HepG2 (cell line): ENCODE data around the gene ARHGAP45. TPM values are rescaled to one million over a fixed set of nuclear protein-coding genes. Genes with fewer than 3 reads are reported as not detected.

Experiments used
- ATAC-seq: fragments of 200-7000 bp; cut with Tn5 transposase; 3 replicates; pipeline ENCODE4 v1.9.1; 2020; ENCODE audit warnings: mild to moderate bottlenecking, moderate library complexity
- BruUV-seq: library from RNA; stranded (reverse); fragments of 400-500 nt; replicated peaks from 2 replicates; lab custom pipeline; 2021; lab: Mats Ljungman, UMichigan
- CTCF ChIA-PET: fragments of 300-600 bp; formaldehyde crosslinking; extraction: SDS; loops from one replicate; lab custom pipeline; 2021; ENCODE audit warnings: low total read pairs, inconsistent platforms, low intra/inter-chr PET ratio; lab: Yijun Ruan, JAX
- POLR2A ChIA-PET: fragments of 350-600 bp; sonication (Branson Sonifier 250); formaldehyde crosslinking; loops from one replicate; lab custom pipeline; 2020; ENCODE audit warnings: antibody characterized with exemption, inconsistent platforms; lab: Yijun Ruan, JAX
- DNase-seq: peaks from one replicate; pipeline ENCODE4 v3.0.0-alpha.2; 2015; ENCODE audit warnings: low spot score
- FAIRE-seq: peaks from 3 replicates; lab custom pipeline; 2011; peaks lifted over from hg19 to GRCh38; lab: Jason Lieb, UNC
- H2AFZ ChIP-seq: one replicate; pipeline ENCODE4 v1.6.1; 2011; ENCODE audit warnings: low read length, inconsistent platforms
- H3K27ac ChIP-seq: fragments of 300-600 bp; 3 replicates; pipeline ENCODE4 v1.8.0; 2011; ENCODE audit warnings: mixed run types, mild to moderate bottlenecking, mixed read lengths, low read length, inconsistent platforms; ENCODE audit not compliant: insufficient read depth; ENCODE audit errors: extremely low read length
- H3K27me3 ChIP-seq, 2 experiments: fragments of 200-600 bp in 1 of 2; 2 replicates in 1 of 2; 3 replicates in 1 of 2; pipeline versions ENCODE4 v1.6.0 to v1.8.0; 2011; ENCODE audit warnings: low read length in 2 of 2, mild to moderate bottlenecking in 2 of 2, moderate library complexity in 2 of 2, inconsistent platforms in 1 of 2; ENCODE audit not compliant: insufficient read depth in 2 of 2, control insufficient read depth in 1 of 2
- H3K36me3 ChIP-seq, 2 experiments: fragments of 200-600 bp in 1 of 2; replicated peaks in 1 of 2; 2 replicates in 1 of 2; 3 replicates in 1 of 2; pipeline versions ENCODE4 v1.5.1 to v1.8.0; 2011; ENCODE audit warnings: low read length in 2 of 2, inconsistent platforms in 1 of 2; ENCODE audit not compliant: insufficient read depth in 2 of 2, control insufficient read depth in 1 of 2
- H3K4me1 ChIP-seq: 2 replicates; pipeline ENCODE4 v1.5.1; 2012; ENCODE audit warnings: low read length, inconsistent platforms; ENCODE audit not compliant: insufficient read depth
- H3K4me2 ChIP-seq: 2 replicates; pipeline ENCODE4 v1.6.0; 2011; ENCODE audit warnings: low read depth, low read length, inconsistent platforms
- H3K4me3 ChIP-seq, 3 experiments: fragments of 200-600 bp in 1 of 3; sonication (generic), shearing (Covaris generic) in 1 of 3; replicated peaks in 1 of 3; 2 replicates each; pipeline ENCODE4 v1.5.1; 2011 to 2016; ENCODE audit warnings: low read length in 3 of 3, inconsistent platforms in 2 of 3, low read depth in 2 of 3, mild to moderate bottlenecking in 2 of 3, control low read depth in 1 of 3, mixed read lengths in 1 of 3; ENCODE audit not compliant: insufficient read depth in 1 of 3
- H3K79me2 ChIP-seq: one replicate; pipeline ENCODE4 v1.6.1; 2011; ENCODE audit warnings: low read length, inconsistent platforms; ENCODE audit not compliant: insufficient read depth
- H3K9ac ChIP-seq: 2 replicates; pipeline ENCODE4 v1.6.0; 2011; ENCODE audit warnings: mild to moderate bottlenecking, low read depth, low read length, inconsistent platforms; ENCODE audit not compliant: insufficient read depth
- H3K9me3 ChIP-seq: 2 replicates; pipeline ENCODE4 v1.5.1; 2012; ENCODE audit warnings: mild to moderate bottlenecking, low read length
- H4K20me1 ChIP-seq: 2 replicates; pipeline ENCODE4 v1.6.0; 2011; ENCODE audit warnings: inconsistent platforms, mild to moderate bottlenecking, low read length, moderate library complexity; ENCODE audit not compliant: insufficient read depth
- AGO2 ChIP-seq: fragments of 200-400 bp; formaldehyde crosslinking; optimal IDR thresholded peaks from 2 replicates; pipeline ENCODE3; 2017; ENCODE audit warnings: mild to moderate bottlenecking, low read depth, low read length, moderate library complexity
- NFRKB ChIP-seq: fragments of 450-650 bp; IDR thresholded peaks from 2 replicates; pipeline ENCODE4 v1.6.1; 2017
- ZNF333 ChIP-seq: sonication (generic); formaldehyde crosslinking; IDR thresholded peaks from 2 replicates; pipeline ENCODE4 v1.4.0; 2020; ENCODE audit warnings: mild to moderate bottlenecking, missing genetic modification reagents, borderline replicate concordance
- ZNF512 ChIP-seq: sonication (generic); formaldehyde crosslinking; IDR thresholded peaks from 2 replicates; pipeline ENCODE4 v1.4.0; 2020; ENCODE audit warnings: mild to moderate bottlenecking, missing genetic modification reagents
- ZNF572 ChIP-seq: sonication (generic); formaldehyde crosslinking; IDR thresholded peaks from 2 replicates; pipeline ENCODE4 v1.5.1; 2020; ENCODE audit warnings: mild to moderate bottlenecking, missing genetic modification reagents
- WGBS: methylation state at CpG from one replicate; pipeline ENCODE4 v1.1.6; 2017; ENCODE audit warnings: low lambda C conversion rate; 5-methylcytosine and 5-hydroxymethylcytosine counted together
- in situ Hi-C: cut with HindIII; loops from 2 replicates; pipeline ENCODE4 v1.10.0; 2017; ENCODE audit warnings: low pct_unique_long_range_greater_than_20kb; ENCODE audit not compliant: extremely low pct_ligation_motif_present
- intact Hi-C: fragments of 100-400 bp; cut with micrococcal nuclease; formaldehyde crosslinking; loops from one replicate; pipeline ENCODE4 v1.10.0; 2022; ENCODE audit not compliant: unreplicated experiment
- polyA plus RNA-seq, 8 experiments: library from polyadenylated mRNA; depleted of rRNA in 3 of 8; stranded (reverse) in 7 of 8; unstranded in 1 of 8; fragments of >200 nt; fragmentation: Illumina TruSeq in 4 of 8; extraction: Trizol in 4 of 8; gene quantifications; 2 replicates each; pipeline versions ENCODE4 v1.2.1 to v1.2.3, GENCODE V29; 2011 to 2016; ENCODE audit warnings: low read depth in 4 of 8, missing spikeins in 1 of 8, mixed read lengths in 1 of 8; ENCODE audit not compliant: insufficient read depth in 1 of 8
- total RNA-seq, 5 experiments: library from RNA; depleted of rRNA; stranded (reverse); fragments of >200 nt; fragmentation: Illumina TruSeq; extraction: Trizol; gene quantifications; 2 replicates each; pipeline ENCODE4 v1.2.3, GENCODE V29; 2016; ENCODE audit warnings: low read depth in 1 of 5

The ARHGAP45 gene
- total and polyA plus RNA-seq, 2 of the 13 experiments (the other 11 are each of a cell fraction or from before 2014, with no cell fraction given), result 0.84 to 32.0 TPM

GRCh38 chr19:1116726-1117581, 50.0 kb downstream of the ARHGAP45 start:
- POLR2A ChIA-PET, result no interaction called here
- in situ Hi-C loops (loop anchor here (5.0 kb wide), 1 partner anchor 35 kb away; no protein-coding TSS in a partner anchor), intact Hi-C loops (no loop called here)
- H3K27ac ChIP-seq, result no peak overlapping the region
- no peaks in the 10 kb centered on the region for H3K79me2 ChIP-seq
- WGBS, result 97% methylated on average over 24 of the region's 52 CpGs
- H3K9me3 ChIP-seq, result no peaks in the 10 kb centered on the region
- no peak overlapping the region for H3K4me2 ChIP-seq
- DNase-seq, result no peak
- H3K36me3 ChIP-seq, result peaks cover 14 to 31% of the 10 kb centered on the region in 2 experiments; a peak in 4 of 5 replicates
- BruUV-seq, result no TSS peak
- H3K4me1 ChIP-seq, result peaks cover 15% of the 10 kb centered on the region
- no peak overlapping the region for H3K9ac ChIP-seq
- no peaks in the 10 kb centered on the region for H4K20me1 ChIP-seq
- no peak overlapping the region for H3K4me3 ChIP-seq
- H3K27me3 ChIP-seq, result no peaks in the 10 kb centered on the region; a peak in 1 of 5 replicates
- TF ChIP-seq AGO2 (peak; percentile 25), ZNF512 (no peak), ZNF572 (CRISPR knock-in tag) (no peak), NFRKB (no peak)
- CTCF ChIA-PET, result no interaction called here
- no peak for ATAC-seq
- FAIRE-seq, result no peak
- no peak overlapping the region for H2AFZ ChIP-seq

- no TSS peak for BruUV-seq
- ATAC-seq (no peak), DNase-seq (no peak), FAIRE-seq (no peak)
- CTCF ChIA-PET, result no interaction called here
- Histone ChIP-seq H3K4me3 (no peak overlapping the region), H3K9me3 (no peaks in the 10 kb centered on the region), H3K79me2 (no peaks in the 10 kb centered on the region), H3K4me2 (no peak overlapping the region), H3K4me1 (peaks cover 15% of the 10 kb centered on the region), H2AFZ (no peak overlapping the region), H4K20me1 (no peaks in the 10 kb centered on the region), H3K36me3 (peaks cover 16 to 32% of the 10 kb centered on the region in 2 experiments; a peak in 4 of 5 replicates), H3K27ac (no peak overlapping the region), H3K9ac (no peak overlapping the region), H3K27me3 (no peaks in the 10 kb centered on the region; a peak in 1 of 5 replicates)
- TF ChIP-seq ZNF333 (CRISPR knock-in tag) (no peak), AGO2 (peak; percentile 6)
- in situ Hi-C loops, result loop anchor here (5.0 kb wide), 1 partner anchor 35 kb away; no protein-coding TSS in a partner anchor
- POLR2A ChIA-PET, result no interaction called here
- intact Hi-C loops, result no loop called here
- WGBS, result 91% methylated on average over 11 of the region's 16 CpGs
These were observed 50.7 kb downstream of the ARHGAP45 start for GRCh38 chr19:1117654-1118053.
